Measurements from ENCODE around the gene ACOXL. TPM values are rescaled to one million over a fixed set of nuclear protein-coding genes. Genes with fewer than 3 reads are reported as not detected.

Gene ACOXL
- total RNA-seq, 2 experiments from 2014 or later: not detected

GRCh38 chr2:110929528-110929927 lies 197.2 kb downstream of the ACOXL start:
- no peak for DNase-seq
- peaks cover 11% of the 10 kb centered on the region for H3K9me3 Mint-ChIP-seq
- H3K9me3 ChIP-seq (ENCODE audit: control insufficient read depth in 1 of 2, insufficient read depth in 1 of 2, low read length in 2 of 2): peaks cover 11 to 18% of the 10 kb centered on the region in 2 experiments
- no peaks in the 10 kb centered on the region for H3K36me3 ChIP-seq (ENCODE audit: insufficient read depth, low read length)
- no peak overlapping the region for H3K27ac Mint-ChIP-seq
- H3K4me1 ChIP-seq (ENCODE audit: insufficient read depth, low read length): no peaks in the 10 kb centered on the region
- H3K36me3 Mint-ChIP-seq (ENCODE audit: low read depth): no peaks in the 10 kb centered on the region
- ChIA-PET POLR2A (no interaction called here), CTCF (no interaction called here)
- ATAC-seq (ENCODE audit: poor library complexity): no peak
- no peak overlapping the region for H3K27ac ChIP-seq (ENCODE audit: low read depth in 1 of 2, low read length in 2 of 2)
- intact Hi-C loops (cut with DNase I, micrococcal nuclease): no loop called here
- H3K4me3 ChIP-seq (ENCODE audit: low read length): no peak overlapping the region
- no peak overlapping the region for H3K4me3 Mint-ChIP-seq
- H3K27me3 Mint-ChIP-seq: no peaks in the 10 kb centered on the region
- no peaks in the 10 kb centered on the region for H3K27me3 ChIP-seq (ENCODE audit: control insufficient read depth in 1 of 2, insufficient read depth in 2 of 2, low read length in 2 of 2)
- H3K4me1 Mint-ChIP-seq (ENCODE audit: low read depth): no peaks in the 10 kb centered on the region
- TF ChIP-seq, protein P1, sequence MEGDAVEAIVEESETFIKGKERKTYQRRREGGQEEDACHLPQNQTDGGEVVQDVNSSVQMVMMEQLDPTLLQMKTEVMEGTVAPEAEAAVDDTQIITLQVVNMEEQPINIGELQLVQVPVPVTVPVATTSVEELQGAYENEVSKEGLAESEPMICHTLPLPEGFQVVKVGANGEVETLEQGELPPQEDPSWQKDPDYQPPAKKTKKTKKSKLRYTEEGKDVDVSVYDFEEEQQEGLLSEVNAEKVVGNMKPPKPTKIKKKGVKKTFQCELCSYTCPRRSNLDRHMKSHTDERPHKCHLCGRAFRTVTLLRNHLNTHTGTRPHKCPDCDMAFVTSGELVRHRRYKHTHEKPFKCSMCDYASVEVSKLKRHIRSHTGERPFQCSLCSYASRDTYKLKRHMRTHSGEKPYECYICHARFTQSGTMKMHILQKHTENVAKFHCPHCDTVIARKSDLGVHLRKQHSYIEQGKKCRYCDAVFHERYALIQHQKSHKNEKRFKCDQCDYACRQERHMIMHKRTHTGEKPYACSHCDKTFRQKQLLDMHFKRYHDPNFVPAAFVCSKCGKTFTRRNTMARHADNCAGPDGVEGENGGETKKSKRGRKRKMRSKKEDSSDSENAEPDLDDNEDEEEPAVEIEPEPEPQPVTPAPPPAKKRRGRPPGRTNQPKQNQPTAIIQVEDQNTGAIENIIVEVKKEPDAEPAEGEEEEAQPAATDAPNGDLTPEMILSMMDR (IDR thresholded peaks at IDR 0.05): no peak

- ChIA-PET POLR2A (no interaction called here), CTCF (no interaction called here)
- H3K4me3 Mint-ChIP-seq: no peak overlapping the region
- H3K4me1 Mint-ChIP-seq (ENCODE audit: low read depth): no peaks in the 10 kb centered on the region
- H3K27me3 Mint-ChIP-seq: no peaks in the 10 kb centered on the region
- no peaks in the 10 kb centered on the region for H3K4me1 ChIP-seq (ENCODE audit: insufficient read depth, low read length)
- peaks cover 11% of the 10 kb centered on the region for H3K9me3 Mint-ChIP-seq
- H3K27me3 ChIP-seq (ENCODE audit: control insufficient read depth in 1 of 2, insufficient read depth in 2 of 2, low read length in 2 of 2): no peaks in the 10 kb centered on the region
- ATAC-seq (ENCODE audit: poor library complexity) (no peak), DNase-seq (no peak)
- H3K36me3 ChIP-seq (ENCODE audit: insufficient read depth, low read length): no peaks in the 10 kb centered on the region
- H3K4me3 ChIP-seq (ENCODE audit: low read length): no peak overlapping the region
- peaks cover 11 to 18% of the 10 kb centered on the region in 2 experiments for H3K9me3 ChIP-seq (ENCODE audit: control insufficient read depth in 1 of 2, insufficient read depth in 1 of 2, low read length in 2 of 2)
- H3K27ac ChIP-seq (ENCODE audit: low read depth in 1 of 2, low read length in 2 of 2): no peak overlapping the region
- no peak overlapping the region for H3K27ac Mint-ChIP-seq
- H3K36me3 Mint-ChIP-seq (ENCODE audit: low read depth): no peaks in the 10 kb centered on the region
- TF ChIP-seq, protein P1 (IDR thresholded peaks at IDR 0.05): no peak
- intact Hi-C loops (cut with DNase I, micrococcal nuclease): no loop called here
These were observed 199.3 kb downstream of the ACOXL start for GRCh38 chr2:110931648-110932047.

DNA sequence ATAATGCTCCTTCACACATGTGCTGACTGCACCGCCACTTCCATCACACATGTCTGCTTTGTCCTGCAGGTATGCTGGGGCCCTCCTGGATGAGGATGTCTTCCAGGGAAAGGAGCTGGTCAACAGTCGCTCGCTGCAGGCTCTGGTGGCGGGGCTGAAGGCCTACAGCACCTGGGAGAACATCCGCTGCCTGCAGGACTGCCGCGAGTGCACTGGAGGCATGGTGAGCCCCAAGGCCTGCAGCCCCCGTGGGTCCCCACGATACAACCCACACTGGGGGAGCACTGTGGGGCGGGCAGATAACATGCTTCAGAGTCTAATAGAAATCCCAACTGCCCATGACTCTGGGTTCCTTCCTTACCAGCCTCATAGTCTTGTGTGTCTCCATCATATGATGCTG lies 201.0 kb downstream of the ACOXL start:
- Histone ChIP-seq H3K27ac (ENCODE audit: low read depth in 1 of 2, low read length in 2 of 2) (no peak overlapping the region), H3K9me3 (ENCODE audit: control insufficient read depth in 1 of 2, insufficient read depth in 1 of 2, low read length in 2 of 2) (peaks cover 8 to 18% of the 10 kb centered on the region in 2 experiments), H3K36me3 (ENCODE audit: insufficient read depth, low read length) (no peaks in the 10 kb centered on the region), H3K4me3 (ENCODE audit: low read length) (no peak overlapping the region), H3K4me1 (ENCODE audit: insufficient read depth, low read length) (no peaks in the 10 kb centered on the region), H3K27me3 (ENCODE audit: control insufficient read depth in 1 of 2, insufficient read depth in 2 of 2, low read length in 2 of 2) (no peaks in the 10 kb centered on the region)
- no peak for ATAC-seq (ENCODE audit: poor library complexity)
- Mint-ChIP-seq H3K27me3 (no peaks in the 10 kb centered on the region), H3K36me3 (ENCODE audit: low read depth) (no peaks in the 10 kb centered on the region), H3K4me1 (ENCODE audit: low read depth) (no peaks in the 10 kb centered on the region), H3K4me3 (no peak overlapping the region), H3K27ac (no peak overlapping the region), H3K9me3 (peaks cover 11% of the 10 kb centered on the region)
- TF ChIP-seq, protein P1 (IDR thresholded peaks at IDR 0.05): no peak
- intact Hi-C loops (cut with DNase I, micrococcal nuclease): no loop called here
- ChIA-PET POLR2A (no interaction called here), CTCF (no interaction called here)
- no peak for DNase-seq

Data from CD4-positive, alpha-beta T cell (primary cell).